ENCODE data around the gene SMARCD1. TPM values are rescaled to one million over a fixed set of nuclear protein-coding genes. Genes with fewer than 3 reads are reported as not detected.
A peak's percentile ranks its signal among the peaks of the same experiment; 100 is the strongest.

The SMARCD1 gene
- total RNA-seq, 2 donors from 2014 or later: 34.2 to 52.7 TPM

GRCh38 chr12:50105913-50106450 is 20.8 kb downstream of the SMARCD1 start:
- peaks cover 36% of the 10 kb centered on the region for H3K4me1 ChIP-seq
- intact Hi-C loops (cut with DNase I): no loop called here
- H3K36me3 ChIP-seq (replicated peaks in 1 of 2; ENCODE audit: insufficient read depth in 1 of 2, low read depth in 2 of 2): no peaks in the 10 kb centered on the region
- ATAC-seq (no peak), DNase-seq (no peak)
- no peaks in the 10 kb centered on the region for H3K9me3 ChIP-seq
- no peak overlapping the region for H3K27ac ChIP-seq
- H3K4me3 ChIP-seq: no peak overlapping the region
- TF ChIP-seq POLR2A (IDR thresholded peaks at IDR 0.05) (no peak), CTCF (IDR thresholded peaks at IDR 0.05) (no peak)
- H3K27me3 ChIP-seq: no peaks in the 10 kb centered on the region
- WGBS, 2 donors: 83 to 94% methylated on average over 8 to 12 of the region's 12 CpGs

- no peak for DNase-seq
- Histone ChIP-seq H3K27ac (no peak overlapping the region), H3K27me3 (no peaks in the 10 kb centered on the region), H3K4me3 (no peak overlapping the region), H3K9me3 (no peaks in the 10 kb centered on the region), H3K4me1 (peaks cover 42% of the 10 kb centered on the region), H3K36me3 (replicated peaks in 1 of 2; ENCODE audit: insufficient read depth in 1 of 2, low read depth in 2 of 2) (no peaks in the 10 kb centered on the region)
- intact Hi-C loops (cut with DNase I): no loop called here
- WGBS, 2 donors: 63% methylated on average over 3 of the region's 3 CpGs
- no peak for ATAC-seq
- no peak for TF ChIP-seq CTCF (IDR thresholded peaks at IDR 0.05)
- TF ChIP-seq POLR2A (IDR thresholded peaks at IDR 0.05): no peak
These were observed 21.8 kb downstream of the SMARCD1 start for GRCh38 chr12:50106907-50107306.

GRCh38 chr12:50107416-50108268 is 22.5 kb downstream of the SMARCD1 start:
- Histone ChIP-seq H3K4me3 (no peak overlapping the region), H3K36me3 (replicated peaks in 1 of 2; ENCODE audit: insufficient read depth in 1 of 2, low read depth in 2 of 2) (no peaks in the 10 kb centered on the region), H3K9me3 (no peaks in the 10 kb centered on the region), H3K27ac (no peak overlapping the region), H3K4me1 (peaks cover 42% of the 10 kb centered on the region), H3K27me3 (no peaks in the 10 kb centered on the region)
- WGBS, 2 donors: 87 to 92% methylated on average over 17 of the region's 17 CpGs
- TF ChIP-seq CTCF (IDR thresholded peaks at IDR 0.05): no peak
- no peak for TF ChIP-seq POLR2A (IDR thresholded peaks at IDR 0.05)
- ATAC-seq (no peak), DNase-seq (no peak)
- intact Hi-C loops (cut with DNase I): no loop called here

GRCh38 chr12:50109319-50109718 is 24.2 kb downstream of the SMARCD1 start:
- Histone ChIP-seq H3K36me3 (replicated peaks in 1 of 2; ENCODE audit: insufficient read depth in 1 of 2, low read depth in 2 of 2) (no peaks in the 10 kb centered on the region), H3K27ac (peak overlapping the region; percentile 68 to 97 (median 82)), H3K4me1 (peaks cover 47% of the 10 kb centered on the region), H3K4me3 (no peak overlapping the region), H3K27me3 (no peaks in the 10 kb centered on the region), H3K9me3 (no peaks in the 10 kb centered on the region)
- ATAC-seq (no peak), DNase-seq (no peak)
- intact Hi-C loops (cut with DNase I): no loop called here
- TF ChIP-seq POLR2A (IDR thresholded peaks at IDR 0.05) (no peak), CTCF (IDR thresholded peaks at IDR 0.05) (no peak)
- 86 to 100% methylated on average over 1 to 3 of the region's 3 CpGs for WGBS, 2 donors
